Vagina (tissue), 2 donors: ENCODE measurements around the gene RNASEH2B. TPM values are rescaled to one million over a fixed set of nuclear protein-coding genes. Genes with fewer than 3 reads are reported as not detected.

ENCODE experiments used
- DNase-seq, 2 donors: peaks; one replicate each; pipeline ENCODE4 v3.0.0-alpha.2; 2017; ENCODE audit errors: extremely low spot score in 2 of 2
- H3K27ac ChIP-seq: fragments of 200-600 bp; sonication (generic); one replicate; pipeline ENCODE4 v1.5.1; 2019
- H3K27me3 ChIP-seq: fragments of 200-600 bp; sonication (generic); one replicate; pipeline ENCODE4 v1.5.1; 2019
- H3K36me3 ChIP-seq, 2 donors: fragments of 200-600 bp; sonication (generic); one replicate each; pipeline ENCODE4 v1.5.1; 2017 to 2019
- H3K4me1 ChIP-seq: fragments of 200-600 bp; sonication (generic); one replicate; pipeline ENCODE4 v1.5.1; 2019
- H3K4me3 ChIP-seq, 2 donors: fragments of 200-600 bp; sonication (generic); 1 replicate in 1 of 2; 2 replicates in 1 of 2; pipeline ENCODE4 v1.5.1; 2016 to 2019
- H3K9me3 ChIP-seq: fragments of 200-600 bp; sonication (generic); one replicate; pipeline ENCODE4 v1.5.1; 2019
- CTCF ChIP-seq, 3 experiments: fragments of 450-650 bp in 2 of 3; fragments of 200-600 bp in 1 of 3; sonication (generic) in 1 of 3; IDR thresholded peaks; one replicate each; pipeline ENCODE4 v1.5.1; 2017 to 2019; ENCODE audit warnings: antibody characterized with exemption in 3 of 3, mild to moderate bottlenecking in 2 of 3, moderate library complexity in 2 of 3
- POLR2A ChIP-seq, 2 donors: fragments of 450-650 bp; IDR thresholded peaks; one replicate each; pipeline ENCODE4 v1.6.1; 2017; ENCODE audit warnings: antibody characterized with exemption in 2 of 2, mild to moderate bottlenecking in 2 of 2, moderate library complexity in 2 of 2
- POLR2AphosphoS5 ChIP-seq, 2 donors: sonication (generic); formaldehyde crosslinking; IDR thresholded peaks; one replicate each; pipeline ENCODE4 v1.9.0; 2017; ENCODE audit warnings: antibody characterized with exemption in 2 of 2, mild to moderate bottlenecking in 2 of 2, low read depth in 1 of 2; ENCODE audit not compliant: insufficient read depth in 1 of 2
- intact Hi-C: fragments of 100-400 bp; cut with DNase I; formaldehyde crosslinking; loops from one replicate; pipeline ENCODE4 v1.15.1; 2023
- total RNA-seq: library from RNA; depleted of rRNA; stranded (reverse); fragments of >200 nt; gene quantifications from one replicate; pipeline ENCODE4 v1.2.3, GENCODE V29; 2016

Gene RNASEH2B
- total RNA-seq, 1 donor from 2014 or later = 72.9 TPM

DNA sequence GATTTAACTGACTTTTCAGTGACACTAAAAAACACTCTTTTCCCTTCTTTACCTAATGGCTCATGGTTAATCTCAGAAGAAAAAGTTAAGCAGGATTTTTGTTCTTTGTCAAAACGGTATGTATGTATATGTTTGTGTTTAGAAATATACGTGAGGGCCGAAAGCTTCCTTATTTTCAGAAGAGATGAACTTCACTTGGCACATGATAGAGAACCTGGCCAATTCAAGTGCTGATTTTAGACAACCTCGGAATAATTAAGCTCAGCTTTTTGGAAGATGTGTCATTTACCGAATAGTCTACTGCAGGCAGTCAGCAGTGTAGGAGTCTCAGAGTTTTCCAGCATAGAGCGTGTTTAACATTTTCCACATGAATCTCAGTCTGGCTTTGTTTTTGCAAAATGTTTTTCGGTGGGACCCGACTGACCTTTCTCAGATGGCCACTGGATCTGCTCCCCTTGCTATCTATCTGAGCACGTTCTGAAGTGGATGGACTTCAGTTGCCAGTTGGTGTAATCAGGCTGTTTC is 4.6 kb downstream of the RNASEH2B start:
- Histone ChIP-seq H3K36me3 (no peaks in the 10 kb centered on the region), H3K27ac (peak overlapping the region; percentile 53), H3K9me3 (no peaks in the 10 kb centered on the region), H3K4me3 (no peak overlapping the region), H3K27me3 (no peaks in the 10 kb centered on the region), H3K4me1 (peaks cover 66% of the 10 kb centered on the region)
- no peak for DNase-seq
- no peak for TF ChIP-seq POLR2AphosphoS5 (IDR thresholded peaks at IDR 0.05; ENCODE audit: insufficient read depth in 1 of 2, low read depth in 1 of 2)
- no peak for TF ChIP-seq POLR2A (IDR thresholded peaks at IDR 0.05)
- no peak for TF ChIP-seq CTCF (IDR thresholded peaks at IDR 0.05)
- intact Hi-C loops = loop anchor here (5.0 to 10.0 kb wide), 2 partner anchors 109 to 832 kb away; no protein-coding TSS in a partner anchor

DNA sequence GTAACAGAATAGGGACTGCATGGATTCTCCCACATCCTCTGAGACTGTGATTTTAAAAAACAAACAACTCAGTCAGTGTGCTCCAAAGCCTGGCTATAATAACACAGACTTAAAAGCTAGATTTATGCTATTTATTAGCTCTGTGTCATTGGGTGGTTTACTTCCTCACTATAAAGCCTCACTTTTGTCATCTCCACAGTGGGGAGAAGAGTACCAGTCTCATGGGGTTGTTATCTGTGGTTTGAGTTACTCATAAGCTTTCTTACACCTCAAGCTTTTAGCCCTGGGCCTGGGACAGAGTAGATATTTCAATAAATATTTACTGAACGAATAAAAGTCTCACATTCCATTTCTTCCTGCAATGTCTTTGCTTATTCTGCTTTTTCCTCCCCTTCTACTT is 5.3 kb downstream of the RNASEH2B start:
- no peaks in the 10 kb centered on the region for H3K27me3 ChIP-seq

GRCh38 chr13:50915565-50915964 is 6.0 kb downstream of the RNASEH2B start:
- peak overlapping the region; percentile 53 for H3K27ac ChIP-seq
- intact Hi-C loops = loop anchor here (10.0 kb wide), 1 partner anchor 111 kb away; no protein-coding TSS in a partner anchor
- H3K36me3 ChIP-seq = no peaks in the 10 kb centered on the region

More for the DNA sequence above, 5.3 kb downstream of the RNASEH2B start:
- peak overlapping the region; percentile 53 for H3K27ac ChIP-seq
- intact Hi-C loops = loop anchor here (5.0 to 10.0 kb wide), 2 partner anchors 110 to 833 kb away; no protein-coding TSS in a partner anchor
- no peak overlapping the region for H3K4me3 ChIP-seq
- no peak for DNase-seq
- peaks cover 66% of the 10 kb centered on the region for H3K4me1 ChIP-seq
- H3K36me3 ChIP-seq = no peaks in the 10 kb centered on the region
- H3K9me3 ChIP-seq = no peaks in the 10 kb centered on the region
- TF ChIP-seq POLR2AphosphoS5 (IDR thresholded peaks at IDR 0.05; ENCODE audit: insufficient read depth in 1 of 2, low read depth in 1 of 2) (no peak), CTCF (IDR thresholded peaks at IDR 0.05) (no peak), POLR2A (IDR thresholded peaks at IDR 0.05) (no peak)

GRCh38 chr13:50916701-50917184 is 7.2 kb downstream of the RNASEH2B start:
- Histone ChIP-seq H3K36me3 (no peaks in the 10 kb centered on the region), H3K4me1 (peaks cover 51% of the 10 kb centered on the region), H3K27ac (no peak overlapping the region), H3K27me3 (no peaks in the 10 kb centered on the region), H3K4me3 (no peak overlapping the region), H3K9me3 (no peaks in the 10 kb centered on the region)
- TF ChIP-seq POLR2AphosphoS5 (IDR thresholded peaks at IDR 0.05; ENCODE audit: insufficient read depth in 1 of 2, low read depth in 1 of 2) (no peak), CTCF (IDR thresholded peaks at IDR 0.05) (no peak), POLR2A (IDR thresholded peaks at IDR 0.05) (no peak)
- intact Hi-C loops = loop anchor here (10.0 kb wide), 1 partner anchor 112 kb away; no protein-coding TSS in a partner anchor
- no peak for DNase-seq

More at GRCh38 chr13:50915565-50915964, 6.0 kb downstream of the RNASEH2B start:
- H3K4me1 ChIP-seq = peaks cover 63% of the 10 kb centered on the region
- H3K4me3 ChIP-seq = no peak overlapping the region
- no peaks in the 10 kb centered on the region for H3K9me3 ChIP-seq
- no peak for TF ChIP-seq CTCF (IDR thresholded peaks at IDR 0.05)
- TF ChIP-seq POLR2AphosphoS5 (IDR thresholded peaks at IDR 0.05; ENCODE audit: insufficient read depth in 1 of 2, low read depth in 1 of 2) = no peak
- no peak for TF ChIP-seq POLR2A (IDR thresholded peaks at IDR 0.05)
- H3K27me3 ChIP-seq = no peaks in the 10 kb centered on the region
- no peak for DNase-seq

DNA sequence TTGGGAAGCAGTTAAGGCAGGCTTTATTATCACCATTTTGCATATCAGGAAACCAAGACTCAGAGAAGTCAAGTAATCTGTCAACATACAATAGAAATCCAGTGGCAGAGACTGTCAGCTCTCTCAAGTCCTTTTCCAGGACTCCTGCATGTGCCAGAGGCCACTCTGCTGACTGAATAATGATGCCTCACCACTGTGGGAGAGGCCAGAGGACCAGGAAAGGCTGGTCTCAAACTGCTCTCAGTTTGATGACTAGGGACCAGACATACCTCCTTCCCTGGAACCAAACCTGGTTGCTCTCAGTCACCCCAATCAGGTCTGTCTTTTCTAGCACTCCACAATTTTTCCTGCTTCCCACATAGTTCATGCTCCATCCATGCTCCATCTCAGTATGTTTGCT is 8.0 kb downstream of the RNASEH2B start:
- intact Hi-C loops = loop anchor here (10.0 kb wide), 1 partner anchor 113 kb away; no protein-coding TSS in a partner anchor
- DNase-seq = no peak
- Histone ChIP-seq H3K27me3 (no peaks in the 10 kb centered on the region), H3K4me3 (no peak overlapping the region), H3K4me1 (peaks cover 44% of the 10 kb centered on the region), H3K9me3 (no peaks in the 10 kb centered on the region), H3K36me3 (no peaks in the 10 kb centered on the region), H3K27ac (no peak overlapping the region)
- TF ChIP-seq POLR2AphosphoS5 (IDR thresholded peaks at IDR 0.05; ENCODE audit: insufficient read depth in 1 of 2, low read depth in 1 of 2) (no peak), CTCF (IDR thresholded peaks at IDR 0.05) (no peak), POLR2A (IDR thresholded peaks at IDR 0.05) (no peak)
